ENCODE measurements around the gene NIPSNAP2. TPM values are rescaled to one million over a fixed set of nuclear protein-coding genes. Genes with fewer than 3 reads are reported as not detected.
"Not testable (repeated sequence)": the region's sequence is repeated elsewhere in the genome, so short reads cannot be mapped to it uniquely, and the experiment has no call there.

The NIPSNAP2 gene
- total RNA-seq, 1 donor from 2014 or later = 39.6 TPM

- Mint-ChIP-seq H3K27ac (ENCODE audit: unreplicated experiment) (no peak overlapping the region), H3K4me1 (ENCODE audit: low read depth, unreplicated experiment) (no peaks in the 10 kb centered on the region), H3K27me3 (ENCODE audit: unreplicated experiment) (peaks cover 3% of the 10 kb centered on the region), H3K36me3 (ENCODE audit: unreplicated experiment) (peaks cover 52% of the 10 kb centered on the region), H3K4me3 (ENCODE audit: unreplicated experiment) (no peak overlapping the region), H3K9me3 (ENCODE audit: unreplicated experiment) (peaks cover 22% of the 10 kb centered on the region)
- no peak for DNase-seq
- TF ChIP-seq CTCF (IDR thresholded peaks at IDR 0.05; ENCODE audit: partially characterized antibody, unreplicated experiment) = no peak
Measured at GRCh38 chr7:55939514-55940123, 24.8 kb upstream of the NIPSNAP2 start.

- no peak overlapping the region for H3K4me3 Mint-ChIP-seq (ENCODE audit: unreplicated experiment)
- H3K27ac Mint-ChIP-seq (ENCODE audit: unreplicated experiment) = no peak overlapping the region
- H3K27me3 Mint-ChIP-seq (ENCODE audit: unreplicated experiment) = no peaks in the 10 kb centered on the region
- no peak for TF ChIP-seq CTCF (IDR thresholded peaks at IDR 0.05; ENCODE audit: partially characterized antibody, unreplicated experiment)
- DNase-seq = no peak
- peaks cover 24% of the 10 kb centered on the region for H3K36me3 Mint-ChIP-seq (ENCODE audit: unreplicated experiment)
- H3K9me3 Mint-ChIP-seq (ENCODE audit: unreplicated experiment) = peaks cover 10% of the 10 kb centered on the region
- no peaks in the 10 kb centered on the region for H3K4me1 Mint-ChIP-seq (ENCODE audit: low read depth, unreplicated experiment)
Measured at GRCh38 chr7:55946545-55946944, 17.8 kb upstream of the NIPSNAP2 start.

GRCh38 chr7:55951637-55952351 lies 12.6 kb upstream of the NIPSNAP2 start, which contains the start of gene MRPS17:
MRPS17 (plus strand) TSS chr7:55951877; CDS start chr7:55953196, 1,319 bp downstream.
- Mint-ChIP-seq H3K27me3 (ENCODE audit: unreplicated experiment) (peaks cover 8% of the 10 kb centered on the region), H3K9me3 (ENCODE audit: unreplicated experiment) (peaks cover 11% of the 10 kb centered on the region), H3K4me3 (ENCODE audit: unreplicated experiment) (peak within 1 kb of the TSS; percentile 99), H3K4me1 (ENCODE audit: low read depth, unreplicated experiment) (no peaks in the 10 kb centered on the region), H3K36me3 (ENCODE audit: unreplicated experiment) (no peaks in the 10 kb centered on the region), H3K27ac (ENCODE audit: unreplicated experiment) (peak within 1 kb of the TSS; percentile 90)
- DNase-seq = peak; percentile 92
- TF ChIP-seq CTCF (IDR thresholded peaks at IDR 0.05; ENCODE audit: partially characterized antibody, unreplicated experiment) = no peak

GRCh38 chr7:55952352-55952671 lies 12.1 kb upstream of the NIPSNAP2 start:
- H3K36me3 Mint-ChIP-seq (ENCODE audit: unreplicated experiment); DNase-seq; H3K4me1 Mint-ChIP-seq (ENCODE audit: low read depth, unreplicated experiment); H3K27me3 Mint-ChIP-seq (ENCODE audit: unreplicated experiment): not testable (repeated sequence)
- H3K27ac Mint-ChIP-seq (ENCODE audit: unreplicated experiment) = peak overlapping the region; percentile 90
- peak overlapping the region; percentile 99 for H3K4me3 Mint-ChIP-seq (ENCODE audit: unreplicated experiment)
- H3K9me3 Mint-ChIP-seq (ENCODE audit: unreplicated experiment) = peaks cover 11% of the 10 kb centered on the region

GRCh38 chr7:55953707-55954475 lies 10.5 kb upstream of the NIPSNAP2 start:
- H3K9me3 Mint-ChIP-seq (ENCODE audit: unreplicated experiment) = peaks cover 13% of the 10 kb centered on the region
- DNase-seq = no peak
- H3K4me1 Mint-ChIP-seq (ENCODE audit: low read depth, unreplicated experiment) = no peaks in the 10 kb centered on the region
- TF ChIP-seq CTCF (IDR thresholded peaks at IDR 0.05; ENCODE audit: partially characterized antibody, unreplicated experiment) = no peak
- no peaks in the 10 kb centered on the region for H3K36me3 Mint-ChIP-seq (ENCODE audit: unreplicated experiment)
- peaks cover 10% of the 10 kb centered on the region for H3K27me3 Mint-ChIP-seq (ENCODE audit: unreplicated experiment)
- no peak overlapping the region for H3K4me3 Mint-ChIP-seq (ENCODE audit: unreplicated experiment)
- no peak overlapping the region for H3K27ac Mint-ChIP-seq (ENCODE audit: unreplicated experiment)

Data from glutamatergic neuron (in vitro differentiated cells).